Epithelial cell of esophagus (primary cell): Measurements from ENCODE around the gene OR11A1.

Experiments
- DNase-seq: peaks from one replicate; pipeline ENCODE4 v3.0.0; 2010; ENCODE audit warnings: low read depth
- H3K4me3 ChIP-seq: 2 replicates; pipeline ENCODE4 v1.5.1; 2011; ENCODE audit warnings: mild to moderate bottlenecking, low read length, control low read depth
- TF ChIP-seq, protein P1 (sequence below): IDR thresholded peaks from 2 replicates; pipeline ENCODE4 v1.5.1; 2011; ENCODE audit warnings: low read depth, mild to moderate bottlenecking, low read length, control low read depth, inconsistent platforms; ENCODE audit not compliant: insufficient read depth; ENCODE audit errors: missing control alignments

OR11A1 gene

DNA sequence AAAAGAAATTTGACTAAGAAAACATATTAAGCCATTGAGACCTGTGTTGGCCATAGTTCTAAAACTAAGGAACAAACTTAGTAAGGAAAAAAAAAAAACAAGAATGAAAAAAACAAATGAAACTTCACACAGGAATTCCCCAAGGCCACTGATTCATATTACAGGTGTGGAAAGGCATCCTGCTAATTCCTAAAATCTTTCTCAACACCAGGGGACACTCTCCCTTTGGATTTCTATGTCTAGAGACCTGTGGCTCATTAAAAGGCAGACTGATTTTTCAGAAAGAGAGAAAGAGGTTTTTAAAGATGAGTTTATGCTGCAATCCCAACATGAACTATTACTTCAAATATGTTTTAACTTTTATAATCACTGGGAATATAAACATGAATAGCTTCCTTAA, 42.3 kb downstream of the OR11A1 start, which contains the start of gene OR12D1:
OR12D1 (plus strand) TSS at position 341 of the 400 bp plus-strand sequence.
- DNase-seq = peak; percentile 66
- TF ChIP-seq, protein P1, sequence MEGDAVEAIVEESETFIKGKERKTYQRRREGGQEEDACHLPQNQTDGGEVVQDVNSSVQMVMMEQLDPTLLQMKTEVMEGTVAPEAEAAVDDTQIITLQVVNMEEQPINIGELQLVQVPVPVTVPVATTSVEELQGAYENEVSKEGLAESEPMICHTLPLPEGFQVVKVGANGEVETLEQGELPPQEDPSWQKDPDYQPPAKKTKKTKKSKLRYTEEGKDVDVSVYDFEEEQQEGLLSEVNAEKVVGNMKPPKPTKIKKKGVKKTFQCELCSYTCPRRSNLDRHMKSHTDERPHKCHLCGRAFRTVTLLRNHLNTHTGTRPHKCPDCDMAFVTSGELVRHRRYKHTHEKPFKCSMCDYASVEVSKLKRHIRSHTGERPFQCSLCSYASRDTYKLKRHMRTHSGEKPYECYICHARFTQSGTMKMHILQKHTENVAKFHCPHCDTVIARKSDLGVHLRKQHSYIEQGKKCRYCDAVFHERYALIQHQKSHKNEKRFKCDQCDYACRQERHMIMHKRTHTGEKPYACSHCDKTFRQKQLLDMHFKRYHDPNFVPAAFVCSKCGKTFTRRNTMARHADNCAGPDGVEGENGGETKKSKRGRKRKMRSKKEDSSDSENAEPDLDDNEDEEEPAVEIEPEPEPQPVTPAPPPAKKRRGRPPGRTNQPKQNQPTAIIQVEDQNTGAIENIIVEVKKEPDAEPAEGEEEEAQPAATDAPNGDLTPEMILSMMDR = peak; percentile 46
- no peak within 1 kb of the TSS for H3K4me3 ChIP-seq

DNA sequence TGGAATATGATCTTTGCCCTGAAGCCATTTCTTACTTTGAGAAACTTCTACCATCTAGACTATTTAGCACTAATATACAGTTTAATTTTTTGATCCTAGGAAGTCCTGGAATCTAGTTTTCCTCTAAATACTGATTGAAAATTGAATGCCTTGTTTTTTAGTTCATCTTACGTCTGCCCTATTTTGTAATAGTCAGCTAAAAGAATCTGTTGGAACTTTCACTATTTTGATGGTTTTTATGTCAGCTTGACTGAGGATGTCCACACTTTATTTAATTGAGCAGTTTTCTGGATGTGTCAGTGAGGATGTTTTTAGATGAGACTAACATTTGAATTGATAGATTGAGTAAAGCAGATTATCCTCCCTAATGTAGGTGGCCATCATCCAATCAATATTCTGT, 53.1 kb downstream of the OR11A1 start:
- TF ChIP-seq, protein P1 = no peak
- no peak for DNase-seq
- H3K4me3 ChIP-seq = no peak overlapping the region

DNA sequence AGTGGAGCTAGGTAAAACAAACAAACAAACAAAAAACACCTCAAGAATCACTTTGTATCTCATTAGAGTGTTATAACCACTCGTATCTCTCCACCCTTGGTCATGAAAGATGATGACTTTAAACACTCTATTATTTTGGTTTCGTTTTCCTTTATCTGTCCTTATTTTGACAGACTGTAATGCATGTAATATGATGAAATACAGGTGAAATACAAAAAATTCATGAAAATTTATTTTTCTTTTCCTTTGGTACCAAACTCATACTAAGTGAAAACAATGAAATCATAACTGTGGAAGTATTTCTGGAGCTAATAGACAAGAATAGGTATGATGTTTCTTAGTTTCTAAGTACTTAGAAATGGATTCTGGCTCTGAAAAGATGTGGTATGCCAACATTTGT, 57.3 kb downstream of the OR11A1 start:
- TF ChIP-seq, protein P1 = no peak
- no peak overlapping the region for H3K4me3 ChIP-seq
- DNase-seq = no peak

DNA sequence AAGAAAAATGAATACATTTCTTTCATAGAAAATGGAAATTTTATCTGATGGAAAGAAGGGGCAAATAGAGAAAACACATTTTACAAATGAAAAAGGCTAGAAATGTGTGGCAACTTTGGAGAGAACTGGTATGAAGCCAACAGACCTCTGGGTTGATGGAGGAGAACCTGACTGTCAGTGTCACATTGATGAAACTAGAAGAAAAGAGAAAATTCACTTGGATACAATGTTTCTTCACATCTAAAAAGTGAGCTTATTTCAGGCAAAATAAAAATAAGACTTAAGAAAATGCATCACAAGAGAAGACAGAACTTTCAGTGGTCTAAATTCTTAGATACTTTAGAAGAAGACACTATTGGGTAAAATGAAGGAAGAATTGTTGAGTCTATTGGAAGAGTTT, 61.5 kb downstream of the OR11A1 start, which contains the start of gene OR12D2:
OR12D2 (plus strand) TSS at position 301 of the 400 bp plus-strand sequence. CDS start 1,069 bp downstream, outside the sequence.
- no peak for DNase-seq
- H3K4me3 ChIP-seq = no peak within 1 kb of the TSS
- TF ChIP-seq, protein P1 = no peak

DNA sequence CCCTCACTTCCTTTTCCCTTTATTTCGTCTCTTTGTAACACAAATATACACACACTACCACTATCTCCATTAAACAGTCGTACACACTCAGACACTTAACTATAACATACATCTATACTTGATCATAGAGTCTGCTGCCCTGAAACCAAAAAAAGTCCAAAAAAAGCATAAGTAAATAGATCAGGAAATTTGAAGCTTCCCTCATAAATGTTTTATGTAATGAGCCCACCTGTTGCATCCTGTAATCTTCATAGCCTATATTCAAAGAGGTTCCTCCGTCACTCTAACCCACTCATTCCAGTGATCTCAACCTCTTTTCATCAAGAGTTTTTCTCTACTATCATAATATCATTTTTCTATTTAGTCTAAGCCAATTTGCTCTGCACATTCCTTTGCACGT, 68.3 kb downstream of the OR11A1 start:
- no peak for DNase-seq
- TF ChIP-seq, protein P1 = no peak
- H3K4me3 ChIP-seq = no peak overlapping the region

DNA sequence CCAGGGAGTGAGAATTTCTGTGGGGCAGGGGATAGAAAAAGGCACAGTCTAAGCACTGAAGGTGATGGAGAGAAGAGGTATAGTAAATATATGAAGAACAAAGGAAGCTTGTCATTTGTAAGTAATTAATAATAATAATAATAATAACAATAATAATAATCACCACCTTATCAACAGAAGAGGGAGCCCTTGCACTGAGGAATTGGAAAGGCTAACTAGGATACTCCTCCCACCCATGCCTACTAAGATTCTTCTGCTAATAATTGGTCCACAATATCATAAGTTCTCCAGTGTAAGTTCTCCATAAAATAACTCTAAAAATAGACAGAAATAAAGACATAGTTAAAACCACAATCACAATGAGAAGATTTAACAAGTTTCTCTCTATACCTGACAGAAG, 80.9 kb downstream of the OR11A1 start:
- no peak overlapping the region for H3K4me3 ChIP-seq
- DNase-seq = peak; percentile 58
- TF ChIP-seq, protein P1 = peak; percentile 30
